ENCODE measurements around the gene ACVR2A. TPM values are rescaled to one million over a fixed set of nuclear protein-coding genes. Genes with fewer than 3 reads are reported as not detected.

ACVR2A gene
- polyA plus RNA-seq, 1 donor (not counting 4 experiments of a cell fraction or from before 2014, with no cell fraction given): 6.6 TPM

DNA sequence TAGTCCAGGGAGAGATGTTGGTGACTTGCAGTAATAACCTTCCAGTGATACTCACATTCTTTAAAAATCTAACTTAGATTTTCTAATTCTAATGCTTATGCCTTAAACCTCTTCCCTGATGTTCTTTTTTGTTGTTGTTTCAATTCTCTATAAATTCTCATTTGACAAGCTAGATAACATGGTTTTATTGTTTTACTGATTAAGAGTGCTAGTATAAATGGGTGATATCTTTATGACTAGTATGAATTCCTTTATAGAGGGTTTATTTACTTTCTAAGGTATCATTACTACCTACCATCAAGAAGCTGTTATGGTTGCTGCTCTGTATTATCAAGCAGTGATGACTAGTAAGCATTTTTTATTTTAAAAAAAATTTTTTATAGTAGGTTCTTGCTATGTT, 35.0 kb downstream of the ACVR2A start:
- H3K4me2 ChIP-seq (ENCODE audit: control insufficient read depth, extremely low read depth, insufficient read depth, low read depth, low read length): no peak overlapping the region
- no peak overlapping the region for H3K9ac ChIP-seq (ENCODE audit: control insufficient read depth, extremely low read depth, insufficient read depth, low read length)
- no peaks in the 10 kb centered on the region for H3K36me3 ChIP-seq (ENCODE audit: control insufficient read depth in 2 of 2, extremely low read depth in 1 of 2, insufficient read depth in 2 of 2, low read length in 2 of 2)
- no peak overlapping the region for H2AFZ ChIP-seq (ENCODE audit: control insufficient read depth, low read length)
- no peaks in the 10 kb centered on the region for H3K9me3 ChIP-seq (ENCODE audit: control insufficient read depth, low read depth, low read length)
- no peaks in the 10 kb centered on the region for H3K4me1 ChIP-seq (ENCODE audit: control insufficient read depth, extremely low read depth, insufficient read depth, low read length)
- FAIRE-seq (no peak), DNase-seq (ENCODE audit: low read depth, low spot score) (no peak)
- no peak overlapping the region for H3K4me3 ChIP-seq (ENCODE audit: control insufficient read depth in 2 of 3, extremely low read depth in 1 of 3, insufficient read depth in 2 of 3, low read depth in 1 of 3, low read length in 3 of 3)
- no peaks in the 10 kb centered on the region for H4K20me1 ChIP-seq (ENCODE audit: control insufficient read depth, extremely low read depth, insufficient read depth, low read length)
- dilution Hi-C loops (cut with MboI; ENCODE audit: extremely low pct_ligation_motif_present, low sequenced_read_pairs): no loop called here
- peaks cover 9% of the 10 kb centered on the region for H3K79me2 ChIP-seq (ENCODE audit: control insufficient read depth, insufficient read depth, low read length)
- no peaks in the 10 kb centered on the region for H3K27me3 ChIP-seq (ENCODE audit: control insufficient read depth, extremely low read depth, insufficient read depth, low read length)
- H3K27ac ChIP-seq (ENCODE audit: control insufficient read depth, insufficient read depth, low read length): no peak overlapping the region
- TF ChIP-seq, protein P1, sequence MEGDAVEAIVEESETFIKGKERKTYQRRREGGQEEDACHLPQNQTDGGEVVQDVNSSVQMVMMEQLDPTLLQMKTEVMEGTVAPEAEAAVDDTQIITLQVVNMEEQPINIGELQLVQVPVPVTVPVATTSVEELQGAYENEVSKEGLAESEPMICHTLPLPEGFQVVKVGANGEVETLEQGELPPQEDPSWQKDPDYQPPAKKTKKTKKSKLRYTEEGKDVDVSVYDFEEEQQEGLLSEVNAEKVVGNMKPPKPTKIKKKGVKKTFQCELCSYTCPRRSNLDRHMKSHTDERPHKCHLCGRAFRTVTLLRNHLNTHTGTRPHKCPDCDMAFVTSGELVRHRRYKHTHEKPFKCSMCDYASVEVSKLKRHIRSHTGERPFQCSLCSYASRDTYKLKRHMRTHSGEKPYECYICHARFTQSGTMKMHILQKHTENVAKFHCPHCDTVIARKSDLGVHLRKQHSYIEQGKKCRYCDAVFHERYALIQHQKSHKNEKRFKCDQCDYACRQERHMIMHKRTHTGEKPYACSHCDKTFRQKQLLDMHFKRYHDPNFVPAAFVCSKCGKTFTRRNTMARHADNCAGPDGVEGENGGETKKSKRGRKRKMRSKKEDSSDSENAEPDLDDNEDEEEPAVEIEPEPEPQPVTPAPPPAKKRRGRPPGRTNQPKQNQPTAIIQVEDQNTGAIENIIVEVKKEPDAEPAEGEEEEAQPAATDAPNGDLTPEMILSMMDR (optimal IDR thresholded peaks at IDR 0.05 in 1 of 3, IDR thresholded peaks at IDR 0.05 in 1 of 3, conservative IDR thresholded peaks at IDR 0.05 in 1 of 3; ENCODE audit: extremely low read depth in 1 of 3, insufficient read depth in 2 of 3, low read length in 3 of 3): no peak
- TF ChIP-seq EZH2 (IDR thresholded peaks at IDR 0.05; ENCODE audit: low read length): no peak
- no peaks in the 10 kb centered on the region for H3K9me1 ChIP-seq (ENCODE audit: control insufficient read depth, extremely low read depth, insufficient read depth, low read length)

DNA sequence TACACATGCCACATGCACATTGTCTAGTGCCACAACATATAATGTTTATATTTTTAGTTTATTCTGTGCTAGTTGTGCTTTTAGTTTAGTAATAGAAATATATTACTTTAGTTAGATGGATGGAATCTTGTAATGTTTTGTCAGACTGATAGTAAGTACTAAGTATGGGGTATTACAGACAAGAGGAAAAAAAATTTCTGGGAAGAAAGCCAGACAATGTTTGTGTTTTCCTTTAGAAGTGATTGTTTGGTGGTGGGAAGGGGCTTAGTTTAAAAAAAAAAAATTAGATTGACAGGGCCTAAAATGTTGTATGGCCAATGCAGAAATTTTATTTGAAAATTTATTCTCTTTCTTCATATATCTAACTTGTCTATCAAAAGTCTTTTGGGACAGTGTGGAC, 37.8 kb downstream of the ACVR2A start:
- no peak overlapping the region for H3K9ac ChIP-seq (ENCODE audit: control insufficient read depth, extremely low read depth, insufficient read depth, low read length)
- H3K9me1 ChIP-seq (ENCODE audit: control insufficient read depth, extremely low read depth, insufficient read depth, low read length): no peaks in the 10 kb centered on the region
- DNase-seq (ENCODE audit: low read depth, low spot score) (no peak), FAIRE-seq (no peak)
- H4K20me1 ChIP-seq (ENCODE audit: control insufficient read depth, extremely low read depth, insufficient read depth, low read length): no peaks in the 10 kb centered on the region
- H2AFZ ChIP-seq (ENCODE audit: control insufficient read depth, low read length): no peak overlapping the region
- dilution Hi-C loops (cut with MboI; ENCODE audit: extremely low pct_ligation_motif_present, low sequenced_read_pairs): no loop called here
- H3K4me3 ChIP-seq (ENCODE audit: control insufficient read depth in 2 of 3, extremely low read depth in 1 of 3, insufficient read depth in 2 of 3, low read depth in 1 of 3, low read length in 3 of 3): no peak overlapping the region
- H3K9me3 ChIP-seq (ENCODE audit: control insufficient read depth, low read depth, low read length): no peaks in the 10 kb centered on the region
- H3K79me2 ChIP-seq (ENCODE audit: control insufficient read depth, insufficient read depth, low read length): peaks cover 2% of the 10 kb centered on the region
- no peaks in the 10 kb centered on the region for H3K27me3 ChIP-seq (ENCODE audit: control insufficient read depth, extremely low read depth, insufficient read depth, low read length)
- TF ChIP-seq, protein P1 (optimal IDR thresholded peaks at IDR 0.05 in 1 of 3, IDR thresholded peaks at IDR 0.05 in 1 of 3, conservative IDR thresholded peaks at IDR 0.05 in 1 of 3; ENCODE audit: extremely low read depth in 1 of 3, insufficient read depth in 2 of 3, low read length in 3 of 3): no peak
- no peak for TF ChIP-seq EZH2 (IDR thresholded peaks at IDR 0.05; ENCODE audit: low read length)
- H3K4me1 ChIP-seq (ENCODE audit: control insufficient read depth, extremely low read depth, insufficient read depth, low read length): no peaks in the 10 kb centered on the region
- H3K27ac ChIP-seq (ENCODE audit: control insufficient read depth, insufficient read depth, low read length): no peak overlapping the region
- H3K36me3 ChIP-seq (ENCODE audit: control insufficient read depth in 2 of 2, extremely low read depth in 1 of 2, insufficient read depth in 2 of 2, low read length in 2 of 2): no peaks in the 10 kb centered on the region
- no peak overlapping the region for H3K4me2 ChIP-seq (ENCODE audit: control insufficient read depth, extremely low read depth, insufficient read depth, low read depth, low read length)
